HG03139 (cell line): ENCODE data around the gene FANCI.

Source experiments
- ATAC-seq: cut with Tn5 transposase; IDR thresholded peaks from one replicate; pipeline ENCODE4 v1.9.1; 2021; ENCODE audit not compliant: unreplicated experiment

Gene FANCI

GRCh38 chr15:89243691-89244573 lies at the start of gene FANCI:
Gene FANCI (plus strand): TSS chr15:89243979. CDS start chr15:89247648, 3,669 bp downstream.
- ATAC-seq = peak; percentile 93

DNA sequence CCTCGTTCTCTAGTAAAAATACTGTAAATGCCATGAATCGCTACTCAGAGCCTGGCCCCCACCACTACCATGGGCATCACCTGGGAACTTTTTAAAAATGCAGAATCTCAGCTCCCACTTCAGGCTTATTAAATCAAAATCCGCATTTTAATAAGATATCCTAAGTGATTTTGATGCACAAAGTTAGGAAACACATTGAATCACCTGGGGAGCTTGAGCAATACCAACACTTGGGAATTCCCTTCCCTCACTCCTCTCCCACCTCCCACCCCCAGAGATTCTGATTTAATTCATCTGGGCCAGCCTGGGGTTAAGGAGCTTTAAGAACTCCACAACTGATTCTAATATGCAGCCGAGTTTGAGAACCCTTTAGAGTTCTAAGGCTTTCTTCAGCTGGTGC lies 49.2 kb upstream of the FANCI start:
- ATAC-seq = no peak

- ATAC-seq = no peak
These were observed 47.9 kb upstream of the FANCI start for GRCh38 chr15:89195836-89196235.

DNA sequence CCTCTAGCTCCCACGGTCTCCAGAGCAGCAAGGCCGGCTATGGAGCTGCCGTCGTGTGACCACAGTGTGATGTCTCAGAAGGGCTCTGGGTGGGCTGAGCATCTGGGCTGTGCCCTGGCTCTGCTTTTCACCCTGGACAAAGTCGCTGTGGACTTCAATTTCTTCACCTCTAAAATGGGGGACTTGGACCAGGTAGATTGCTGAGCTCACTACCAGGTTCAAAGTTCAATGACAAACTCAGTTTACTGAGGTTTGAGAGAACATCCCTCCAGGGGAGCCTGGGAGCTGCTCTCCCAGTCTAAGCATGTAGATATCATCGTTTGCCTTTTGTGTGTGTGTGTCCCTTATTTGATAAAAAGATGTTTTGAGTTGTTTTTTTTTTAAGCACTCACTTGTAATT lies 47.5 kb upstream of the FANCI start:
- ATAC-seq = no peak

DNA sequence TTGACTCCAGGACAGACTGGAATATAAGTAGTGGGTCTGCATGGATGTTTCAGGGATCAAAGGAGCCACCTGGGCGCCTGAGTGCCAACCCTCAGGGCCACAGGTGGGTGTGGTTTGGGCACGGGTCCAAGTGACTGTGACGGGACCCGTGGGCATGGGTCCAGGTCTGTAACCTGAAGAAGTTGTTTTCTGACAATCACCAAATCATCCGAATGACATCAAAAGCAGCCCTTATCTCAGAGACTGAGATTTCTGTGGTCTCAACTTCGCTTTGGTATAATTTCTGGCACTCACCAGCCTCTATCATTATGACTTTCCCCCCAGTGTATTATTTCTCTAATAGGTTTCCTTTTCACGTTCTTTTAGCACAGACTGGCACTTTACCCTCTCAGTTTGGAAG lies 46.8 kb upstream of the FANCI start:
- ATAC-seq = no peak

DNA sequence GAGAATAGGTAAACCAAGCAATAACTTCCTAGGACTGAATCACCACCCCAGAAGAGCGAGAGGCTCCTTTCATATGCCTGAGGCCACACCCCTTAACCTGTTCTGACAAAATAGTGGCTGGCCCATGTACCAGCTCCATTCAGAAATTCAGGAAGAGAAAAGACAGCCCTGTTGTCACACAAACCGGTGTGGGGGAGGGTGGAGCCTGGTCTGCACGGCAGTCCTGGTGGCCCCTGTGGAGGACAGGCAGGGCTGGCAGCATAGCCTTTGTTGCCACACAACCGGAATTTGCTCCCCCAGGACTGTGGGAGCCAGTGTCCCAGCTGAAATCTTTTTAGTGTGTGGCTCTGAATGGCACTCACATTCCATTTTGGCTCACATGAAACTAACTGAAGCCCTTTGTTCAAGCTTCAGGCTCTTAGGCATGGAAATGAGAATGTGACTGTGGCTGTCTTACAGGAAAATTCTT lies 46.2 kb upstream of the FANCI start:
- ATAC-seq = no peak

DNA sequence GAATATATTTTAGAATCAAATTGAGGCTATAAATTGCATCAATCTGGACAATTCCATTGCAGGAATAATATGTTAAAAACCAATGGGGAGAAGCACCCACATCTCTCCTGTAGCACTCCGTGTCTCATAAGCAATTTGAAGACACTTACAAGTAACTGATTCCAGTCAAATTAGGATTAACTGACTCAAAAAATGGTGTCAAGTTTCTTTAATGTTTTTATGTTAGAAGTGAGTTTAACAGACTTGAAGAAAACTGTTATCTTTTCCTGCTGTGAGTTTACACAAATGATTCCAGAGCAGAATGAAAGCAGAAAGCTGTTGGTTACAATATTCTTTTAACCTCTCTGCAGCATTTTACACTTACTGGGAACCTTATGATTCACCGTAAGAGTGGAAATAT lies 45.6 kb upstream of the FANCI start:
- ATAC-seq = no peak

DNA sequence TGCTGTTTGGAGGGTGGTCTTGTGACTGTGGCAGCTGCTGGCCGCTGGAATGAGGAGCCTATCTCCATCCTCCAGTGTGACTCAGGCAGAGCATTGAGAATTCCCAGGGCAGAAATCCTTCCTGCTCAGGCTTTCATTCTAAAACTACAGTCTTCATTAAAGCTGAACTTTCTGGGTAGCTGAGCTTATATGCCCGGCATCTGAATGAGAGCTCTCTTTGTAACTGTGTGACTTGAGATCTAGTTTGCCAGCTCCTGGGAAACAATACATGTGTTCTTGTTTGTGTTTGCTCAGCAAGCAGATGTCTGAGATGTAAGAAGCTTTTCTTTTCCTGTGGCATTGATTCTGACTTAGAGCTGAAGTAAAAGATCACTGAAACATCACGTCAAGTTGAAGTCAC lies 44.8 kb upstream of the FANCI start:
- no peak for ATAC-seq

- no peak for ATAC-seq
These were observed 44.0 kb upstream of the FANCI start for GRCh38 chr15:89199746-89200145.

DNA sequence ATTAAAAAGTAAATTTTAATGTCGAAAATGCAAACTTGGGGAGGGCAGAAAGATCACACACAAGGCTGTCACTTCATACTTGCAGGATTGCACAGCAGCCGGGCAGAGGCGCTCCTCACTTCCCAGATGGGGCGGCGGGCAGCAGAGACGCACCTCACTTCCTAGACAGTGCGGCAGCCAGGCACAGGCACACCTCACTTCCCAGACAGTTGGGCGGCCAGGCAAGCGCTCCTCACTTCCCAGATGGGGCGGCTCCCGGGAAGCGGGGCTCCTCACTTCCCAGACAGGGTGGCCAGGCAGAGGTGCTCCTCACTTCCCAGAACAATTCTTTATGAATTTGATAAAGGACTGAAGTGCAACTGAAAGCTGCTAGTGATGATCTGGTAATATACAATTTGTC lies 43.6 kb upstream of the FANCI start:
- no peak for ATAC-seq

- no peak for ATAC-seq
These were observed 42.2 kb upstream of the FANCI start for GRCh38 chr15:89201465-89202005.

DNA sequence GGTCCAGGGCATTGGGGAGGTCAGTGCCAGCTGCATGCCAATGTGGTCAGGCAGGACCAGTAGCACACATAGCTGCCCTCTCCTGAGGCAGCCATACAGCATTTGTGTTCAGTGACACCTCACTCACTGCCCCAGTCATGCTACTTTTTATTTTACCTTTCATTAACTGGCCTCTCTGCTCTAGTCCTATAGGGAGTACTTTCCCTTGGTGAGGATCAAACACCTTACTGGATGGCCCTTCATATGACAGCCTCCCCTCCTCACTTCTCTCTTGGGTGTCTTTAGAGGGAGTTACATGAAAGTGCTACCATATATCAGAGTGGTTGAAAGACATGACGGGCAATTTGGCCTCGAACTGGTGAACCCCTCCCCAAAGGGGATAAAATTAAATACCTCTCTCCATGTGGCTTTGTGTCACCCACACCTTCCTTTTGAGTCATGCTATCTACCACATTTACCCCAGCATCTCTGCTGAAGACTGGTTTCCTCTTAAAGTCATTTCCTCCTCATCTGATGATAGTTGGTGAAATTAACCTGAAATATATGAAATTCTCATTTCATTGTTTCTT lies 40.0 kb upstream of the FANCI start:
- no peak for ATAC-seq

GRCh38 chr15:89205991-89206585 lies 37.7 kb upstream of the FANCI start:
- ATAC-seq = no peak

GRCh38 chr15:89206908-89207331 lies 36.9 kb upstream of the FANCI start:
- peak; percentile 92 for ATAC-seq

DNA sequence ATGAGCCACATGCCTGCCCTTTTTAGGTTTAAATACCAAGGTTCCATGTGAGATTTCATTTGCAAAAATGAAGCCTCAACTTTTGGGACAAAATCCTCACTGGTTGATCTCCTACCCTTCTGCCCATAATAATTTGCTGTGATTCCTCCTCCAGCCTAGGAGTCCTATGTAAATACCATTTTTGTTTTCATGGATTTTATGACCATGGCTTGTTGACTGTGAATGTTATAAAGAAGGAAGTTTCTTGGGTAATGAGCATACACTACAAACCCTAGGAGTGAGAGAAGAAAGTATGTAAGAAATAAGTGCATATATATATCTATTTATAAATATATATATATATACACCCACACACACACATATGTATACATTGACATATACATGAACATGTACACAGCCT lies 35.5 kb upstream of the FANCI start:
- no peak for ATAC-seq

GRCh38 chr15:89209057-89209456 lies 34.7 kb upstream of the FANCI start:
- ATAC-seq = no peak

GRCh38 chr15:89211678-89212170 lies 32.1 kb upstream of the FANCI start:
- ATAC-seq = no peak

- no peak for ATAC-seq
These were observed 28.2 kb upstream of the FANCI start for GRCh38 chr15:89215627-89216026.

DNA sequence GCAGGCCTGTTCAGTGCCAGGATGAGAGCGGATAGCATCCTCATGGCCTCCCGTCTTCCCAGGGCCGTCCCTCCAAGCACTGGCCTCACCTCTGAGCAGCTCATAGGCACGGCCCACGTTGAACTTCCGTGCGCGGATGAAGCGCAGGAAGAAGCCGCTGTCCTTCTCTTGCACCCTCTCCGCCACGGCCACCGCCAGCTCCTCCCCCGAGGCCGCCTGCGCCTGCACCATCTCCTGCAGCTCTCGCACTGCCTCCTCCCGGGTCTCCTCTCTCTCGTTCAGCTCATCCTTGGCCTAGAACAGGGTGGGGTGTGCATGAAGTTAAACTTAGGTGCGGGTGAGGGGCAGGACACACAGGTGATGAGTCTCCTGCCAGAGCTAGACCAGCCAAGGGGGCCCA lies 26.7 kb upstream of the FANCI start:
- no peak for ATAC-seq

DNA sequence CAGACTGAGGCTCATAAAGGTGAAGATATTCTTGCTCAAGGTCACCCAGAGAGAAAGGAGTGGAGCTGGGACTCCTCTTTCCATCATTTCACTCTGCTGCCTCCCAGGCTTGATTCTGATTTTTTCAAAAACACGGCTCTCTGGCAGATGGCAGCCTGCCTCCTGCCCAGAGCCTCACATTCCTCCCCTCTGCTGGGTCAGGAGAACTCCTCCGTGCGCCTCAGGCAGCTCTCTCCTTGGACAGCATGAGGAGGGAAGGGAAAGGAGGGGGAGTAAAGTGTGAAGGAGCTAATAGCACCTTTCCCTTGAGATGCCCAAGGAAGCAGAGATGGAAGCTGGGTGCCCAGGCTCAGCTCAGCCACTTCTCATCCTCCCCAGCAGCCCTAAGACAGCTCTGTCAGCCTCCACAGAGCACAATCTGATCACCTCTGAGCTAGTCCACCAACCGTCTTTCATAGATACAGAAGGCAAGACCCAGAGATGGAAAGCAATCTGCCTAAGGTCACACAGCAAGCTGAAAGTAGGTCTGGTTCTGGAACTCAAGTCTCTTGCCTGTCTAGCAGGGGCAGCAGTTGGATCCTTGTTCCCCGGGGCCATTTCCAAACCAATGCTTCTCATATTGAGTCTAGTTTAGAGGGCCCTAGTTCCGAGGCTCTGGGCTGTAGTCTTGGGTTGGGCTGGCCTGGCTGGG lies 25.9 kb upstream of the FANCI start:
- no peak for ATAC-seq

GRCh38 chr15:89218531-89218930 lies 25.2 kb upstream of the FANCI start:
- ATAC-seq = no peak
